Calu3 (cell line): ENCODE data around the gene REPS2. TPM values are rescaled to one million over a fixed set of nuclear protein-coding genes. Genes with fewer than 3 reads are reported as not detected.

ENCODE experiments used
- BruUV-seq: library from RNA; stranded (reverse); fragments of 400-500 nt; replicated peaks from 2 replicates; lab custom pipeline; 2021; lab: Mats Ljungman, UMichigan
- CTCF ChIA-PET: fragments of 300-600 bp; sonication (Branson Sonifier 250); formaldehyde crosslinking; loops from one replicate; lab custom pipeline; 2022; ENCODE audit warnings: antibody characterized with exemption; lab: Charles Lee
- DNase-seq: peaks from one replicate; pipeline ENCODE4 v3.0.0; 2022
- H3K27ac Mint-ChIP-seq: one replicate; pipeline ENCODE4 v1.8.0; 2022; ENCODE audit warnings: mixed read lengths; ENCODE audit not compliant: unreplicated experiment
- H3K27me3 Mint-ChIP-seq: one replicate; pipeline ENCODE4 v1.8.0; 2022; ENCODE audit warnings: mixed read lengths; ENCODE audit not compliant: unreplicated experiment
- H3K36me3 Mint-ChIP-seq: one replicate; pipeline ENCODE4 v1.8.0; 2022; ENCODE audit warnings: mild to moderate bottlenecking, moderate library complexity, mixed read lengths; ENCODE audit not compliant: insufficient read depth, unreplicated experiment
- H3K4me1 Mint-ChIP-seq: one replicate; pipeline ENCODE4 v1.8.0; 2022; ENCODE audit warnings: mild to moderate bottlenecking, low read depth, mixed read lengths; ENCODE audit not compliant: unreplicated experiment
- H3K4me3 Mint-ChIP-seq: one replicate; pipeline ENCODE4 v1.8.0; 2022; ENCODE audit warnings: mild to moderate bottlenecking, low read depth, moderate library complexity, mixed read lengths; ENCODE audit not compliant: unreplicated experiment
- H3K9me3 Mint-ChIP-seq: one replicate; pipeline ENCODE4 v1.8.0; 2022; ENCODE audit warnings: low read depth, mixed read lengths; ENCODE audit not compliant: unreplicated experiment
- intact Hi-C: fragments of 100-400 bp; cut with micrococcal nuclease; formaldehyde crosslinking; loops from one replicate; pipeline ENCODE4 v1.10.0; 2022; ENCODE audit not compliant: unreplicated experiment
- total RNA-seq: library from RNA; stranded (reverse); gene quantifications from 2 replicates; pipeline ENCODE4 v1.2.3, GENCODE V29; 2022
- TF ChIP-seq, protein P1 (sequence below): fragments of 200-600 bp; IDR thresholded peaks from one replicate; pipeline ENCODE4 v1.8.0; 2022; ENCODE audit warnings: antibody characterized with exemption; ENCODE audit not compliant: unreplicated experiment

REPS2 gene
- total RNA-seq, 1 experiment from 2014 or later: 14.5 TPM

DNA sequence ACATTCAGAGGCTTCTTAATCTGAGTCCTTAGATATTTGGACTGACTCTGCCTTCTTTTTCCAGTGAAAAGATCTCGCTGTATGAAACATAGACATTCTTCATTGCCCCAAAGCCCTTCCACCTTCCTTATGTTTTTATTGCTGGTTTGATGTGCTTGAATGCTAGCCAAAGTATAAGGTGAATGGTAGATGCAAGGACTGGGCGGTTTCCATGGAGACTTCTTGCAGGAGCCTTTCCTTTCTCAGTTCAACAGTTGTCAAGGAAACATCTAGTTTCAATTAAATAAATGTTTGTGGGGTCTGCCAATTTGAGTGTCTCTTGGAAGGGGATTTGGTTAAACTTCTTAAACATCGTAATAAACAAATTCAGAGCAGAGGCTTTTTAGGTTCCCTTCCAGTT is 46.0 kb downstream of the REPS2 start:
- intact Hi-C loops: no loop called here
- TF ChIP-seq, protein P1, sequence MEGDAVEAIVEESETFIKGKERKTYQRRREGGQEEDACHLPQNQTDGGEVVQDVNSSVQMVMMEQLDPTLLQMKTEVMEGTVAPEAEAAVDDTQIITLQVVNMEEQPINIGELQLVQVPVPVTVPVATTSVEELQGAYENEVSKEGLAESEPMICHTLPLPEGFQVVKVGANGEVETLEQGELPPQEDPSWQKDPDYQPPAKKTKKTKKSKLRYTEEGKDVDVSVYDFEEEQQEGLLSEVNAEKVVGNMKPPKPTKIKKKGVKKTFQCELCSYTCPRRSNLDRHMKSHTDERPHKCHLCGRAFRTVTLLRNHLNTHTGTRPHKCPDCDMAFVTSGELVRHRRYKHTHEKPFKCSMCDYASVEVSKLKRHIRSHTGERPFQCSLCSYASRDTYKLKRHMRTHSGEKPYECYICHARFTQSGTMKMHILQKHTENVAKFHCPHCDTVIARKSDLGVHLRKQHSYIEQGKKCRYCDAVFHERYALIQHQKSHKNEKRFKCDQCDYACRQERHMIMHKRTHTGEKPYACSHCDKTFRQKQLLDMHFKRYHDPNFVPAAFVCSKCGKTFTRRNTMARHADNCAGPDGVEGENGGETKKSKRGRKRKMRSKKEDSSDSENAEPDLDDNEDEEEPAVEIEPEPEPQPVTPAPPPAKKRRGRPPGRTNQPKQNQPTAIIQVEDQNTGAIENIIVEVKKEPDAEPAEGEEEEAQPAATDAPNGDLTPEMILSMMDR: no peak
- Mint-ChIP-seq H3K27ac (no peak overlapping the region), H3K27me3 (no peaks in the 10 kb centered on the region), H3K4me1 (no peaks in the 10 kb centered on the region), H3K36me3 (no peaks in the 10 kb centered on the region), H3K9me3 (no peaks in the 10 kb centered on the region), H3K4me3 (no peak overlapping the region)
- CTCF ChIA-PET: no interaction called here
- BruUV-seq: no TSS peak
- DNase-seq: no peak

DNA sequence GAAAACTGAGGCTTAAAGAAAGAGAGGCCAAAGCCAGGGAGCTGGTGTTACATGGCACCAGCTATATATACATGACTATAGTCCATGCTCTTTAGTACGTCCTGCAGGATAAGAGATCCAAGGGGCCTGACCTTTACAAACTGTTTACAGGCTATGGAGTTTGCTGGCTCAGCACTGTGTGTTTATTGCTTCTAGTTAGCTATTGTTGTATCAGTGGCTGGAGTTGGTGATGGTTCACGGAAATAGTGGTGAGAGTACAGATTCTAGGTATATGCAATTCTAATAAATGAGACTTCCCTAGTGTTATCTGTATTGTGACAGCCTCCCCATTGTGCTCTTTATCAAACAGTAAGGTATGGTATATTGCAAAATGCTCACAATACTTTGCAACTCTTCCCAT is 46.5 kb downstream of the REPS2 start:
- Mint-ChIP-seq H3K27ac (no peak overlapping the region), H3K4me3 (no peak overlapping the region), H3K36me3 (no peaks in the 10 kb centered on the region), H3K9me3 (no peaks in the 10 kb centered on the region), H3K27me3 (no peaks in the 10 kb centered on the region), H3K4me1 (no peaks in the 10 kb centered on the region)
- no peak for DNase-seq
- no TSS peak for BruUV-seq
- TF ChIP-seq, protein P1: no peak
- intact Hi-C loops: no loop called here
- CTCF ChIA-PET: interaction anchor here (1.2 kb wide), 1 partner anchor 111 kb away, joined by 3 read pairs; no protein-coding TSS in a partner anchor

DNA sequence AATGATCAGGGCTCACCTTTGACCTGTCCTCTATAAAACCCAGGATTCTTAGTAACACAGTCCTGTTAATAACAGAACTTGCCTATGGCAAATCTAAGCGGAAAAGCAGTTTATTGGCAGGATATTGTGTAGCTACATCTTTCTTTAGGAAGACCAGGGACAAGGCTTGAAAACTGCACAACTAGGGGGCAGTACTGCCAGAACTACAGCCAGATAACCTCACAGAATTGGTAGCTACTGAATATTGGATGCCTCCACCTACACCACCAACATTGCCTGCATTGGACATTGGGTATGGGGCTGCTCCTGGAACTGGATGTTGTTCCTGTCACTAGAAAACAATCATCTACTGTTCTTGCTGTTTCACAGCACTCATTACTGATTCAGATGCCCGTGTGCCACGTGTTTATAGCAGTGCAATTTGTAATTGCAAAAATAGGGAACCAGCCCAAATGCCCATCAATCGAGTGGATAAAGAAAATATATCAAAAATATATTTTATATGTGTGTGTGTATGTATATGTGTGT is 47.4 kb downstream of the REPS2 start:
- intact Hi-C loops: no loop called here
- H3K36me3 Mint-ChIP-seq: no peaks in the 10 kb centered on the region

DNA sequence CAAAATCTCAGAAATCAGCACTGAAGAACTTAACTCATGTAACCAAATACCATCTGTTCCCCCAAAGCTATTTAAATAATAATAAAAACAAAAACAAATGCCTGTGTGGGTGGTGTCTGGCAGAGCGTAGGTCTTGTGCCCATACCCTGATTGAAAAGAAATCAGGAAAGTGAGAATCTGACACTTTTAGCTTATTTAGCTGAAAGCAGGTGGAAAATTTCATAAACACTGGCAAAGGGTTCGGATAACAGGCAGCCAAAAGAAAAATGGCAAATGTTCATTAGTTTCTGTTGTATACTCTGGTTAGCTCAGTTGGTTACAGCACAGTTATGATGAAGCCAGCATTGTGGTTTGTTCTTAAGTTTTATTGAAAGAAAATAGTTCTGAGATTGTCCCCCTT is 48.3 kb downstream of the REPS2 start:
- BruUV-seq: no TSS peak
- intact Hi-C loops: no loop called here
- Mint-ChIP-seq H3K27ac (no peak overlapping the region), H3K36me3 (no peaks in the 10 kb centered on the region), H3K4me1 (no peaks in the 10 kb centered on the region), H3K9me3 (no peaks in the 10 kb centered on the region), H3K4me3 (no peak overlapping the region), H3K27me3 (no peaks in the 10 kb centered on the region)
- CTCF ChIA-PET: no interaction called here
- no peak for DNase-seq
- TF ChIP-seq, protein P1: no peak

More for the DNA sequence above, 47.4 kb downstream of the REPS2 start:
- CTCF ChIA-PET: interaction anchor here (0.5 to 1.2 kb wide), 3 partner anchors 24 to 726 kb away, joined by 3 read pairs; no protein-coding TSS in a partner anchor
- BruUV-seq: no TSS peak
- Mint-ChIP-seq H3K27me3 (no peaks in the 10 kb centered on the region), H3K4me3 (no peak overlapping the region), H3K27ac (no peak overlapping the region), H3K9me3 (no peaks in the 10 kb centered on the region), H3K4me1 (no peaks in the 10 kb centered on the region)
- TF ChIP-seq, protein P1: no peak
- DNase-seq: no peak
